ENCODE results near the gene ZNF263.

GRCh38 chr16:3276679-3277078, 6.6 kb upstream of the ZNF263 start:
- TF ChIP-seq CTCF (conservative IDR thresholded peaks at IDR 0.05; ENCODE audit: low read depth in 2 of 2) = no peak
- no peak for TF ChIP-seq EZH2 (IDR thresholded peaks at IDR 0.05; ENCODE audit: low read depth, unreplicated experiment)
- no peak for TF ChIP-seq EZH2phosphoT487 (IDR thresholded peaks at IDR 0.05; ENCODE audit: unreplicated experiment)
- no peak for TF ChIP-seq NANOG (IDR thresholded peaks at IDR 0.05; ENCODE audit: borderline replicate concordance)
- no peak for TF ChIP-seq ETS1 (IDR thresholded peaks at IDR 0.05)
